ENCODE data around the gene SEC11C.

SEC11C gene

GRCh38 chr18:59123588-59124369 is 15.9 kb upstream of the SEC11C start:
- Histone ChIP-seq H3K27ac (no peak overlapping the region), H3K4me1 (no peaks in the 10 kb centered on the region), H3K4me3 (ENCODE audit: low read depth, low read length) (no peak overlapping the region), H3K4me2 (ENCODE audit: low read length) (no peak overlapping the region), H3K9ac (no peak overlapping the region), H2AFZ (no peak overlapping the region), H3K36me3 (ENCODE audit: control insufficient read depth, insufficient read depth, low read length) (no peaks in the 10 kb centered on the region), H3K79me2 (no peaks in the 10 kb centered on the region), H3K27me3 (ENCODE audit: control insufficient read depth, insufficient read depth, low read length) (no peaks in the 10 kb centered on the region), H3K9me3 (ENCODE audit: control insufficient read depth, low read length) (no peaks in the 10 kb centered on the region)
- TF ChIP-seq, protein P1, sequence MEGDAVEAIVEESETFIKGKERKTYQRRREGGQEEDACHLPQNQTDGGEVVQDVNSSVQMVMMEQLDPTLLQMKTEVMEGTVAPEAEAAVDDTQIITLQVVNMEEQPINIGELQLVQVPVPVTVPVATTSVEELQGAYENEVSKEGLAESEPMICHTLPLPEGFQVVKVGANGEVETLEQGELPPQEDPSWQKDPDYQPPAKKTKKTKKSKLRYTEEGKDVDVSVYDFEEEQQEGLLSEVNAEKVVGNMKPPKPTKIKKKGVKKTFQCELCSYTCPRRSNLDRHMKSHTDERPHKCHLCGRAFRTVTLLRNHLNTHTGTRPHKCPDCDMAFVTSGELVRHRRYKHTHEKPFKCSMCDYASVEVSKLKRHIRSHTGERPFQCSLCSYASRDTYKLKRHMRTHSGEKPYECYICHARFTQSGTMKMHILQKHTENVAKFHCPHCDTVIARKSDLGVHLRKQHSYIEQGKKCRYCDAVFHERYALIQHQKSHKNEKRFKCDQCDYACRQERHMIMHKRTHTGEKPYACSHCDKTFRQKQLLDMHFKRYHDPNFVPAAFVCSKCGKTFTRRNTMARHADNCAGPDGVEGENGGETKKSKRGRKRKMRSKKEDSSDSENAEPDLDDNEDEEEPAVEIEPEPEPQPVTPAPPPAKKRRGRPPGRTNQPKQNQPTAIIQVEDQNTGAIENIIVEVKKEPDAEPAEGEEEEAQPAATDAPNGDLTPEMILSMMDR (IDR thresholded peaks at IDR 0.05), result no peak

DNA sequence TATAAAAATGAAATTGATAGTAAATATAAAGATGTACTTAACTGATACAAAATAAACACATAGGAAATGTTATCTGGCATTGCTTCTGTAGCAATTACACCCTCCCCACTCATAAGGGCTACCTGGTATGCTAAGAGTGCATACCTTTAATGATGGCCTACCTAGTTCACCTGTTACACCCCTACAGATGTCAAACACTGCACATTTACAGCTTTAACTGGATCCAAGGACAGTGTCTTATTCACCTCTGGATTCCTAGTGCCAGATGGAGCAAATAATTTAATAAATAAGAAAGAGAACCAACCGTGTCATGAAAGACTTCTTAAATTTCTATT is 15.3 kb upstream of the SEC11C start:
- Histone ChIP-seq H3K27me3 (ENCODE audit: control insufficient read depth, insufficient read depth, low read length) (no peaks in the 10 kb centered on the region), H2AFZ (no peak overlapping the region), H3K27ac (no peak overlapping the region), H3K9ac (no peak overlapping the region), H3K4me2 (ENCODE audit: low read length) (no peak overlapping the region), H3K79me2 (no peaks in the 10 kb centered on the region), H3K9me3 (ENCODE audit: control insufficient read depth, low read length) (no peaks in the 10 kb centered on the region), H3K4me3 (ENCODE audit: low read depth, low read length) (no peak overlapping the region), H3K4me1 (no peaks in the 10 kb centered on the region), H3K36me3 (ENCODE audit: control insufficient read depth, insufficient read depth, low read length) (no peaks in the 10 kb centered on the region)
- TF ChIP-seq, protein P1 (IDR thresholded peaks at IDR 0.05), result no peak

DNA sequence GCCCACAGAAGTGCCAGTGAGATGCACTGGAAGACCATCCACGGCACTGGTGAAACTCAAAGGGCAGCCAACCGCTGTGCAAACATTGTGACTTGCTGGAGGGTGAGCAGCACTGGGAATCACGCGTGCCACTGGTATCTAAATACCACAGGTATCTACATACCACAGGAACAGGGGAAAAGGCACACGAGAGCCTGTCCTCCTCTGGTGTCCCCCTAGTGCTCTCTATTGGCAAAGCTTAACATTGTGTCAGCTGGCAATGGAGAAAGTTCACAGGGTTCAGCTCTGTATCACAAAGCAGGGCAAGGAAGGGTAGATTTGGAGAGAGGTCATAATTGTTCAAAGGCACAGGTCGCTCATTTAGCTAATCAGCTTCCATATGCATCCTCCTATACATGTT is 12.6 kb upstream of the SEC11C start:
- Histone ChIP-seq H3K4me2 (ENCODE audit: low read length) (no peak overlapping the region), H3K4me3 (ENCODE audit: low read depth, low read length) (no peak overlapping the region), H3K27ac (no peak overlapping the region), H3K36me3 (ENCODE audit: control insufficient read depth, insufficient read depth, low read length) (no peaks in the 10 kb centered on the region), H3K27me3 (ENCODE audit: control insufficient read depth, insufficient read depth, low read length) (no peaks in the 10 kb centered on the region), H3K79me2 (no peaks in the 10 kb centered on the region), H2AFZ (no peak overlapping the region), H3K9me3 (ENCODE audit: control insufficient read depth, low read length) (no peaks in the 10 kb centered on the region), H3K4me1 (no peaks in the 10 kb centered on the region), H3K9ac (no peak overlapping the region)
- TF ChIP-seq, protein P1 (IDR thresholded peaks at IDR 0.05), result no peak

GRCh38 chr18:59129951-59130703 is 9.6 kb upstream of the SEC11C start:
- Histone ChIP-seq H3K4me3 (ENCODE audit: low read depth, low read length) (no peak overlapping the region), H3K9me3 (ENCODE audit: control insufficient read depth, low read length) (no peaks in the 10 kb centered on the region), H3K79me2 (no peaks in the 10 kb centered on the region), H3K36me3 (ENCODE audit: control insufficient read depth, insufficient read depth, low read length) (no peaks in the 10 kb centered on the region), H2AFZ (no peak overlapping the region), H3K4me1 (peaks cover 2% of the 10 kb centered on the region), H3K9ac (no peak overlapping the region), H3K27ac (no peak overlapping the region), H3K27me3 (ENCODE audit: control insufficient read depth, insufficient read depth, low read length) (no peaks in the 10 kb centered on the region), H3K4me2 (ENCODE audit: low read length) (no peak overlapping the region)
- TF ChIP-seq, protein P1 (IDR thresholded peaks at IDR 0.05), result no peak

Data from parathyroid adenoma (tissue), 2 donors.